SK-N-SH (cell line): ENCODE measurements around the gene AFAP1. TPM values are rescaled to one million over a fixed set of nuclear protein-coding genes. Genes with fewer than 3 reads are reported as not detected.

Experiments
- CTCF ChIA-PET: fragments of 300-600, 350-600 bp; formaldehyde crosslinking; extraction: SDS; loops from one replicate; lab custom pipeline; 2021; lab: Yijun Ruan, JAX
- POLR2A ChIA-PET: fragments of 350-600 bp; sonication (Branson Sonifier 250); formaldehyde crosslinking; extraction: SDS; loops from one replicate; lab custom pipeline; 2020; ENCODE audit warnings: antibody characterized with exemption, inconsistent platforms; lab: Yijun Ruan, JAX
- DNase-seq: peaks from one replicate; pipeline ENCODE4 v3.0.0; 2012
- H2AFZ ChIP-seq: fragments of 200-600 bp; sonication (generic); 2 replicates; pipeline ENCODE4 v1.8.1; 2016; ENCODE audit warnings: antibody characterized with exemption, mild to moderate bottlenecking, low read depth
- H3F3A ChIP-seq: fragments of 200-600 bp; sonication (generic); replicated peaks from 2 replicates; pipeline ENCODE3; 2016; ENCODE audit warnings: antibody characterized with exemption, mild to moderate bottlenecking; ENCODE audit not compliant: insufficient read depth
- H3K27ac ChIP-seq, 2 experiments: fragments of 200-500 bp in 1 of 2; fragments of 200-600 bp in 1 of 2; sonication (Bioruptor generic) in 1 of 2; sonication (generic), shearing (Covaris generic) in 1 of 2; 2 replicates each; pipeline versions ENCODE4 v1.5.1 to v1.6.1; 2014 to 2016; ENCODE audit warnings: low read depth in 2 of 2, inconsistent platforms in 1 of 2, low read length in 1 of 2, mild to moderate bottlenecking in 1 of 2, mixed read lengths in 1 of 2
- H3K27me3 ChIP-seq: fragments of 200-600 bp; sonication (generic), shearing (Covaris generic); 2 replicates; pipeline ENCODE4 v1.6.1; 2016; ENCODE audit warnings: mixed run types; ENCODE audit not compliant: insufficient read depth
- H3K36me3 ChIP-seq, 2 experiments: fragments of 200-500 bp in 1 of 2; fragments of 200-600 bp in 1 of 2; sonication (Bioruptor generic) in 1 of 2; sonication (generic) in 1 of 2; replicated peaks in 1 of 2; 2 replicates each; pipeline versions ENCODE3 to v1.5.1; 2014 to 2016; ENCODE audit warnings: low read length in 1 of 2, mild to moderate bottlenecking in 1 of 2; ENCODE audit not compliant: insufficient read depth in 2 of 2, control insufficient read depth in 1 of 2
- H3K4me1 ChIP-seq, 2 experiments: fragments of 200-500 bp in 1 of 2; fragments of 200-600 bp in 1 of 2; sonication (Bioruptor generic) in 1 of 2; sonication (generic), shearing (Covaris generic) in 1 of 2; 2 replicates each; pipeline versions ENCODE4 v1.5.1 to v1.6.1; 2014 to 2016; ENCODE audit warnings: low read depth in 1 of 2, low read length in 1 of 2, mixed run types in 1 of 2; ENCODE audit not compliant: insufficient read depth in 2 of 2, control insufficient read depth in 1 of 2
- H3K4me2 ChIP-seq: fragments of 200-600 bp; sonication (generic), shearing (Covaris generic); 2 replicates; pipeline ENCODE4 v1.6.1; 2017; ENCODE audit warnings: mixed run types
- H3K4me3 ChIP-seq, 2 experiments: fragments of 200-500 bp in 1 of 2; fragments of 200-600 bp in 1 of 2; sonication (Bioruptor generic) in 1 of 2; sonication (generic), shearing (Covaris generic) in 1 of 2; 2 replicates each; pipeline versions ENCODE4 v1.5.1 to v1.8.1; 2014 to 2016; ENCODE audit warnings: low read depth in 2 of 2, inconsistent platforms in 1 of 2, low read length in 1 of 2, mild to moderate bottlenecking in 1 of 2, mixed read lengths in 1 of 2, moderate library complexity in 1 of 2
- H3K79me2 ChIP-seq: fragments of 200-600 bp; sonication (generic); 2 replicates; pipeline ENCODE4 v1.8.1; 2017; ENCODE audit warnings: mild to moderate bottlenecking; ENCODE audit not compliant: insufficient read depth
- H3K9ac ChIP-seq: fragments of 200-600 bp; sonication (generic); 2 replicates; pipeline ENCODE4 v1.6.1; 2017; ENCODE audit warnings: mixed run types
- H3K9me2 ChIP-seq: fragments of 200-600 bp; sonication (generic); 2 replicates; pipeline ENCODE4 v1.6.1; 2017; ENCODE audit warnings: mixed run types
- H3K9me3 ChIP-seq: fragments of 200-600 bp; sonication (generic); 2 replicates; pipeline ENCODE4 v1.6.1; 2017; ENCODE audit warnings: mixed run types, mild to moderate bottlenecking, moderate library complexity
- H4K20me1 ChIP-seq: fragments of 200-600 bp; sonication (generic); 2 replicates; pipeline ENCODE4 v1.6.1; 2017; ENCODE audit warnings: mild to moderate bottlenecking, mixed run types; ENCODE audit not compliant: insufficient read depth
- ELF1 ChIP-seq: IDR thresholded peaks from 2 replicates; pipeline ENCODE4 v1.4.0; 2012
- EP300 ChIP-seq, 2 experiments: IDR thresholded peaks; 2 replicates each; pipeline versions ENCODE4 v1.4.0 to v1.6.1; 2012; ENCODE audit warnings: borderline replicate concordance in 1 of 2, low read depth in 1 of 2, low read length in 1 of 2
- EZH2phosphoT487 ChIP-seq: fragments of 200-600 bp; sonication (generic); IDR thresholded peaks from 2 replicates; pipeline ENCODE4 v1.6.1; 2017; ENCODE audit warnings: low read depth, mixed run types, mild to moderate bottlenecking, antibody characterized with exemption, moderate library complexity, borderline replicate concordance
- FOSL2 ChIP-seq: IDR thresholded peaks from 2 replicates; pipeline ENCODE4 v1.4.0; 2012; ENCODE audit warnings: low read depth, mild to moderate bottlenecking, moderate library complexity, borderline replicate concordance
- FOXJ3 ChIP-seq: sonication (generic); formaldehyde crosslinking; IDR thresholded peaks from 2 replicates; pipeline ENCODE4 v1.5.1; 2020; ENCODE audit warnings: mild to moderate bottlenecking, missing genetic modification reagents
- GABPA ChIP-seq: IDR thresholded peaks from 2 replicates; pipeline ENCODE4 v1.4.0; 2012; ENCODE audit warnings: low read depth, mild to moderate bottlenecking
- MEF2A ChIP-seq: IDR thresholded peaks from 2 replicates; pipeline ENCODE4 v1.4.0; 2012; ENCODE audit warnings: low read depth, borderline replicate concordance
- MXI1 ChIP-seq: IDR thresholded peaks from 2 replicates; pipeline ENCODE4 v1.6.1; 2012; ENCODE audit warnings: mild to moderate bottlenecking, low read depth, low read length, improper control_type of control experiment
- NFIC ChIP-seq: IDR thresholded peaks from 2 replicates; pipeline ENCODE4 v1.4.0; 2012; ENCODE audit warnings: borderline replicate concordance
- NRF1 ChIP-seq: IDR thresholded peaks from 2 replicates; pipeline ENCODE4 v1.6.1; 2012; ENCODE audit warnings: low read depth, mild to moderate bottlenecking, low read length
- POLR2AphosphoS5 ChIP-seq: IDR thresholded peaks from 2 replicates; pipeline ENCODE4 v1.6.1; 2012; ENCODE audit warnings: low read depth, low read length
- RCOR1 ChIP-seq: fragments of 150-350 bp; IDR thresholded peaks from 2 replicates; pipeline ENCODE4 v1.6.1; 2017; ENCODE audit warnings: antibody characterized with exemption, low read length
- RFX5 ChIP-seq: IDR thresholded peaks from 2 replicates; pipeline ENCODE4 v1.6.1; 2012; ENCODE audit warnings: mild to moderate bottlenecking, improper control_type of control experiment, low read length
- SMC3 ChIP-seq: IDR thresholded peaks from 2 replicates; pipeline ENCODE4 v1.6.1; 2012; ENCODE audit warnings: low read depth, low read length, improper control_type of control experiment
- TAF1 ChIP-seq: IDR thresholded peaks from 2 replicates; pipeline ENCODE4 v1.6.1; 2012; ENCODE audit warnings: low read depth, mild to moderate bottlenecking, low read length, moderate library complexity, borderline replicate concordance
- TEAD4 ChIP-seq: IDR thresholded peaks from 2 replicates; pipeline ENCODE4 v1.4.0; 2012; ENCODE audit warnings: mild to moderate bottlenecking, borderline replicate concordance; ENCODE audit not compliant: insufficient read depth
- USF1 ChIP-seq: IDR thresholded peaks from 2 replicates; pipeline ENCODE4 v1.4.0; 2012; ENCODE audit warnings: low read depth, borderline replicate concordance
- WGBS: methylation state at CpG from one replicate; pipeline ENCODE4 v1.1.6; 2017; ENCODE audit warnings: low lambda C conversion rate; 5-methylcytosine and 5-hydroxymethylcytosine counted together
- polyA plus RNA-seq, 3 experiments: library from polyadenylated mRNA; depleted of rRNA; stranded (reverse); fragments of >200 nt; gene quantifications; 2 replicates each; pipeline ENCODE4 v1.2.3, GENCODE V29; 2012
- TF ChIP-seq, protein P1 (sequence below): IDR thresholded peaks from 2 replicates; pipeline ENCODE4 v1.4.0; 2012; ENCODE audit warnings: low read depth, borderline replicate concordance

The AFAP1 gene
- polyA plus RNA-seq, 1 of the 3 experiments (the other 2 are of a cell fraction), result 67.9 TPM

GRCh38 chr4:7782783-7783182, 156.9 kb downstream of the AFAP1 start:
- H4K20me1 ChIP-seq, result peaks cover 44% of the 10 kb centered on the region
- CTCF ChIA-PET, result interaction anchor here (1.3 to 5.2 kb wide), 5 partner anchors 12 to 204 kb away, joined by 4 to 31 read pairs (median 7); no protein-coding TSS in a partner anchor
- 86% methylated on average over 8 of the region's 8 CpGs for WGBS
- no peak for TF ChIP-seq USF1
- no peak for TF ChIP-seq NFIC
- TF ChIP-seq MEF2A, result no peak
- TF ChIP-seq RCOR1, result no peak
- peaks cover 94% of the 10 kb centered on the region for H3K79me2 ChIP-seq
- no peaks in the 10 kb centered on the region for H3K9me3 ChIP-seq
- H3K4me3 ChIP-seq, result no peak overlapping the region
- no peak overlapping the region for H3K4me2 ChIP-seq
- peaks cover 41 to 64% of the 10 kb centered on the region in 2 experiments for H3K4me1 ChIP-seq
- H3F3A ChIP-seq, result peaks cover 44% of the 10 kb centered on the region
- no peak for DNase-seq
- H3K27me3 ChIP-seq, result no peaks in the 10 kb centered on the region
- H3K36me3 ChIP-seq, result peaks cover 79 to 87% of the 10 kb centered on the region in 2 experiments
- H3K9me2 ChIP-seq, result no peaks in the 10 kb centered on the region
- peak overlapping the region in 1 of 2 experiments; percentile 86; a peak in 2 of 4 replicates for H3K27ac ChIP-seq
- H2AFZ ChIP-seq, result no peak overlapping the region
- POLR2A ChIA-PET, result no interaction called here
- H3K9ac ChIP-seq, result no peak overlapping the region

DNA sequence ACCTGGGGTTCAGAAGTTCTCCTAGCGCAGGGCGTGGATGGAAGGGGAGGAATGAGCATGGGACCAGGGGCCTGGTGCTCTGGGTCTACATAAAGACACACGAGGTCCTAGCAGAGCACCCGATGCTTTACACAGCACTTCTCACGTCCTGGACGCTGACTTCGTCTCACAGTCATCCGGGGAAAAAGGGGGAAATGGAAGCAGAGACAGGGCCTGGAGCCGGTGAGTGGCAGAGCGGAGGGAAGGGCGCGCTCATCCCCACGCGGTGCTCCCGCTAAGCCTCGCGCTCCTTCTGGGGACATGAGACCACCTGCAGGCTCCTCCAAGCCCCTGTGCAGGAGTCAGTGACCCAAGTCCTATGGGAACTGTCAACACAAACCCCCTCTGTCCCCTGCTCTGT, 157.7 kb downstream of the AFAP1 start:
- Histone ChIP-seq H3K4me1 (peaks cover 41 to 64% of the 10 kb centered on the region in 2 experiments), H2AFZ (no peak overlapping the region), H3K27ac (peak overlapping the region; percentile 53 to 86), H3F3A (peaks cover 45% of the 10 kb centered on the region), H3K4me3 (no peak overlapping the region), H3K9me2 (no peaks in the 10 kb centered on the region), H3K79me2 (peaks cover 94% of the 10 kb centered on the region), H3K4me2 (peak overlapping the region; percentile 34; the same call in 1 of the 2 replicates), H3K9ac (peak overlapping the region; percentile 17; the same call in 1 of the 2 replicates), H3K36me3 (peaks cover 83 to 87% of the 10 kb centered on the region in 2 experiments), H3K9me3 (no peaks in the 10 kb centered on the region), H4K20me1 (peaks cover 46% of the 10 kb centered on the region), H3K27me3 (no peaks in the 10 kb centered on the region)
- ChIA-PET CTCF (interaction anchor here (1.0 to 3.9 kb wide), 2 partner anchors 12 to 22 kb away, joined by 3 to 27 read pairs; no protein-coding TSS in a partner anchor), POLR2A (no interaction called here)
- no peak for DNase-seq
- WGBS, result 86% methylated on average over 14 of the region's 17 CpGs
- TF ChIP-seq RCOR1, result no peak
- no peak for TF ChIP-seq TAF1
- no peak for TF ChIP-seq USF1
- TF ChIP-seq EZH2phosphoT487, result no peak
- TF ChIP-seq TEAD4, result no peak
- no peak for TF ChIP-seq ELF1
- no peak for TF ChIP-seq POLR2AphosphoS5
- TF ChIP-seq, protein P1, sequence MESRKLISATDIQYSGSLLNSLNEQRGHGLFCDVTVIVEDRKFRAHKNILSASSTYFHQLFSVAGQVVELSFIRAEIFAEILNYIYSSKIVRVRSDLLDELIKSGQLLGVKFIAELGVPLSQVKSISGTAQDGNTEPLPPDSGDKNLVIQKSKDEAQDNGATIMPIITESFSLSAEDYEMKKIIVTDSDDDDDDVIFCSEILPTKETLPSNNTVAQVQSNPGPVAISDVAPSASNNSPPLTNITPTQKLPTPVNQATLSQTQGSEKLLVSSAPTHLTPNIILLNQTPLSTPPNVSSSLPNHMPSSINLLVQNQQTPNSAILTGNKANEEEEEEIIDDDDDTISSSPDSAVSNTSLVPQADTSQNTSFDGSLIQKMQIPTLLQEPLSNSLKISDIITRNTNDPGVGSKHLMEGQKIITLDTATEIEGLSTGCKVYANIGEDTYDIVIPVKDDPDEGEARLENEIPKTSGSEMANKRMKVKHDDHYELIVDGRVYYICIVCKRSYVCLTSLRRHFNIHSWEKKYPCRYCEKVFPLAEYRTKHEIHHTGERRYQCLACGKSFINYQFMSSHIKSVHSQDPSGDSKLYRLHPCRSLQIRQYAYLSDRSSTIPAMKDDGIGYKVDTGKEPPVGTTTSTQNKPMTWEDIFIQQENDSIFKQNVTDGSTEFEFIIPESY, result no peak
- TF ChIP-seq FOSL2, result no peak
- no peak for TF ChIP-seq EP300 (IDR thresholded peaks at IDR 0.05; ENCODE audit: borderline replicate concordance in 1 of 2, low read depth in 1 of 2, low read length in 1 of 2)
- no peak for TF ChIP-seq RFX5
- no peak for TF ChIP-seq NRF1
- TF ChIP-seq GABPA, result no peak
- TF ChIP-seq MXI1, result no peak
- no peak for TF ChIP-seq SMC3
- TF ChIP-seq FOXJ3, result no peak
